OCI-LY1 (cell line): ENCODE measurements around the gene SMYD5.

Experiments used
- EZH2 ChIP-seq: fragments of 200-600 bp; sonication (generic), shearing (Covaris generic); IDR thresholded peaks from 2 replicates; pipeline ENCODE4 v1.8.0; 2017; ENCODE audit warnings: borderline replicate concordance, mixed run types, mild to moderate bottlenecking, antibody characterized with exemption, low read length, moderate library complexity, mixed read lengths
- TF ChIP-seq, protein P1 (sequence below): fragments of 200-600 bp; sonication (generic), shearing (Covaris generic); IDR thresholded peaks from 2 replicates; pipeline ENCODE4 v1.5.1; 2017; ENCODE audit warnings: mild to moderate bottlenecking, antibody characterized with exemption, low read length, moderate library complexity, mixed read lengths

DNA sequence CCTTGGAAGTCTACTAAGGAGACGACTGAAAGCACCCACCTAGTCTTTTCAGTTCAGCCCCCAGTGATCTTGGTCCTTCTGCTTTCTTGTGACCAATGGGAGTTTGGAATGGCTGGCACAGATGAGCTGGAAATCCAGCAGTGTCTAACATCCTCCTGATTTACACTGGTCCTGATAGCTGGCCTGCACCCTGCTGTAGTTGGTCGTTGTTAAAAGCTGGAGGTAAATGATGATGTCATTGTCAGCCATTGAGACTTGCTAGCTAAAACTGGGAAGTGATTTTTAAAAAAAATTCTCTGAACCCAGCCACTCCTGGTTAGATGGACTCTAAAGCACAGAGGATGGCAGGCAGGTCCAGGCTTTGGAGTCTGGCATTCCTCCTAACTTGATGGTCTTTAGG, 39.4 kb downstream of the SMYD5 start:
- TF ChIP-seq, protein P1, sequence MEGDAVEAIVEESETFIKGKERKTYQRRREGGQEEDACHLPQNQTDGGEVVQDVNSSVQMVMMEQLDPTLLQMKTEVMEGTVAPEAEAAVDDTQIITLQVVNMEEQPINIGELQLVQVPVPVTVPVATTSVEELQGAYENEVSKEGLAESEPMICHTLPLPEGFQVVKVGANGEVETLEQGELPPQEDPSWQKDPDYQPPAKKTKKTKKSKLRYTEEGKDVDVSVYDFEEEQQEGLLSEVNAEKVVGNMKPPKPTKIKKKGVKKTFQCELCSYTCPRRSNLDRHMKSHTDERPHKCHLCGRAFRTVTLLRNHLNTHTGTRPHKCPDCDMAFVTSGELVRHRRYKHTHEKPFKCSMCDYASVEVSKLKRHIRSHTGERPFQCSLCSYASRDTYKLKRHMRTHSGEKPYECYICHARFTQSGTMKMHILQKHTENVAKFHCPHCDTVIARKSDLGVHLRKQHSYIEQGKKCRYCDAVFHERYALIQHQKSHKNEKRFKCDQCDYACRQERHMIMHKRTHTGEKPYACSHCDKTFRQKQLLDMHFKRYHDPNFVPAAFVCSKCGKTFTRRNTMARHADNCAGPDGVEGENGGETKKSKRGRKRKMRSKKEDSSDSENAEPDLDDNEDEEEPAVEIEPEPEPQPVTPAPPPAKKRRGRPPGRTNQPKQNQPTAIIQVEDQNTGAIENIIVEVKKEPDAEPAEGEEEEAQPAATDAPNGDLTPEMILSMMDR: no peak
- TF ChIP-seq EZH2: no peak
